Testis (tissue), 3 donors: ENCODE measurements around the gene PCDHB7. TPM values are rescaled to one million over a fixed set of nuclear protein-coding genes. Genes with fewer than 3 reads are reported as not detected.
"Not testable (repeated sequence)": the region's sequence is repeated elsewhere in the genome, so short reads cannot be mapped to it uniquely, and the experiment has no call there.

Source experiments
- DNase-seq: peaks from one replicate; pipeline ENCODE4 v3.0.0-alpha.2; 2019
- H3K27ac ChIP-seq, 2 donors: fragments of 200-600 bp; sonication (generic); one replicate each; pipeline ENCODE4 v1.5.1; 2019
- H3K27me3 ChIP-seq: fragments of 200-600 bp; sonication (generic); one replicate; pipeline ENCODE4 v1.5.1; 2019
- H3K36me3 ChIP-seq: fragments of 200-600 bp; sonication (generic); one replicate; pipeline ENCODE4 v1.5.1; 2017; ENCODE audit warnings: low read depth; ENCODE audit errors: missing control alignments
- H3K4me1 ChIP-seq: fragments of 200-600 bp; sonication (generic); one replicate; pipeline ENCODE4 v1.5.1; 2019
- H3K4me3 ChIP-seq, 2 donors: fragments of 200-600 bp; sonication (generic); one replicate each; pipeline ENCODE4 v1.5.1; 2017 to 2019
- H3K9me3 ChIP-seq: fragments of 200-600 bp; sonication (generic); one replicate; pipeline ENCODE4 v1.5.1; 2017
- CTCF ChIP-seq, 3 experiments: fragments of 450-650 bp in 2 of 3; fragments of 200-600 bp in 1 of 3; sonication (generic) in 1 of 3; IDR thresholded peaks; one replicate each; pipeline ENCODE4 v1.5.1; 2016 to 2019; ENCODE audit warnings: antibody characterized with exemption in 3 of 3, mild to moderate bottlenecking in 2 of 3, moderate library complexity in 1 of 3
- POLR2A ChIP-seq: fragments of 450-650 bp; IDR thresholded peaks from one replicate; pipeline ENCODE4 v1.6.1; 2017; ENCODE audit warnings: antibody characterized with exemption, mild to moderate bottlenecking, moderate library complexity
- WGBS, 2 donors: methylation state at CpG; one replicate each; pipeline ENCODE4 v1.1.5; 2018; 5-methylcytosine and 5-hydroxymethylcytosine counted together
- intact Hi-C: fragments of 100-400 bp; cut with DNase I; formaldehyde crosslinking; loops from one replicate; pipeline ENCODE4 v1.15.1; 2023; ENCODE audit warnings: low total_unique reads
- polyA plus RNA-seq: library from polyadenylated mRNA; stranded (reverse); fragments of 350-450 nt; fragmentation: Illumina TruSeq; extraction: RNeasy Lipid Tissue Mini Kit (QIAGEN cat#74804); gene quantifications from one replicate; pipeline ENCODE4 v1.2.3, GENCODE V29; 2014; ENCODE audit warnings: low read depth, low replicate concordance; ENCODE audit not compliant: insufficient read depth
- total RNA-seq, 2 donors: library from RNA; depleted of rRNA; stranded (reverse); fragments of >200 nt; gene quantifications; one replicate each; pipeline ENCODE4 v1.2.3, GENCODE V29; 2016

The PCDHB7 gene
- total and polyA plus RNA-seq, 3 donors from 2014 or later, result 2.6 to 3.4 (median 3.3) TPM

- Histone ChIP-seq H3K4me1 (no peaks in the 10 kb centered on the region), H3K36me3 (no peaks in the 10 kb centered on the region), H3K27me3 (no peaks in the 10 kb centered on the region), H3K27ac (no peak overlapping the region), H3K4me3 (no peak overlapping the region), H3K9me3 (no peaks in the 10 kb centered on the region)
- DNase-seq, result no peak
- TF ChIP-seq CTCF (IDR thresholded peaks at IDR 0.05), result no peak
- TF ChIP-seq POLR2A, result no peak
- WGBS, 2 donors, result 37 to 69% methylated on average over 1 of the region's 1 CpG
- intact Hi-C loops, result no loop called here
These were observed 7.9 kb downstream of the PCDHB7 start for GRCh38 chr5:141180313-141180712.

GRCh38 chr5:141182248-141182647, 9.8 kb downstream of the PCDHB7 start, which contains the start of gene PCDHB16:
TSS of gene PCDHB16 (plus strand) at chr5:141182387. CDS start at chr5:141182560, 173 bp downstream.
- 11 to 13% methylated on average over 13 of the region's 13 CpGs for WGBS, 2 donors
- H3K27me3 ChIP-seq, result no peaks in the 10 kb centered on the region
- TF ChIP-seq CTCF (IDR thresholded peaks at IDR 0.05) (peak; percentile 40 to 49 (median 46)), POLR2A (no peak)
- intact Hi-C loops, result no loop called here
- H3K9me3 ChIP-seq, result no peaks in the 10 kb centered on the region
- peak within 1 kb of the TSS; percentile 16 to 45 for H3K4me3 ChIP-seq
- no peak within 1 kb of the TSS for H3K27ac ChIP-seq
- peak; percentile 84 for DNase-seq
- H3K36me3 ChIP-seq, result no peaks in the 10 kb centered on the region
- H3K4me1 ChIP-seq, result no peaks in the 10 kb centered on the region

- DNase-seq, H3K4me3 ChIP-seq, H3K27ac ChIP-seq, H3K4me1 ChIP-seq, H3K36me3 ChIP-seq, H3K27me3 ChIP-seq, H3K9me3 ChIP-seq, intact Hi-C loops: not testable (repeated sequence)
- WGBS, 2 donors, result 28 to 35% methylated on average over 11 to 24 of the region's 69 CpGs
These were observed 11.8 kb downstream of the PCDHB7 start for GRCh38 chr5:141184117-141184855.

GRCh38 chr5:141186897-141187512, 14.6 kb downstream of the PCDHB7 start, which contains the start of gene PCDHB9:
TSS of gene PCDHB9 (plus strand) at chr5:141187161. CDS start at chr5:141187319, 158 bp downstream.
- no peaks in the 10 kb centered on the region for H3K4me1 ChIP-seq
- H3K4me3 ChIP-seq, result no peak within 1 kb of the TSS
- intact Hi-C loops, result no loop called here
- DNase-seq, result peak; percentile 83
- TF ChIP-seq POLR2A (no peak), CTCF (IDR thresholded peaks at IDR 0.05) (peak; percentile 64 to 77 (median 75))
- no peaks in the 10 kb centered on the region for H3K9me3 ChIP-seq
- H3K36me3 ChIP-seq, result no peaks in the 10 kb centered on the region
- H3K27ac ChIP-seq, result no peak within 1 kb of the TSS
- no peaks in the 10 kb centered on the region for H3K27me3 ChIP-seq
- 12 to 16% methylated on average over 9 of the region's 9 CpGs for WGBS, 2 donors

- H3K4me3 ChIP-seq, H3K27ac ChIP-seq, H3K36me3 ChIP-seq, intact Hi-C loops, H3K4me1 ChIP-seq, DNase-seq, H3K9me3 ChIP-seq, H3K27me3 ChIP-seq: not testable (repeated sequence)
- WGBS, 2 donors, result 21% methylated on average over 26 of the region's 37 CpGs; no CpG with 5 or more reads in 1 of the 2 donors
These were observed 16.2 kb downstream of the PCDHB7 start for GRCh38 chr5:141188682-141189081.

- H3K4me3 ChIP-seq, DNase-seq, intact Hi-C loops, H3K4me1 ChIP-seq, H3K36me3 ChIP-seq, H3K9me3 ChIP-seq, H3K27me3 ChIP-seq, H3K27ac ChIP-seq: not testable (repeated sequence)
- WGBS, 2 donors, result 22 to 32% methylated on average over 7 to 32 of the region's 35 CpGs
These were observed 16.7 kb downstream of the PCDHB7 start for GRCh38 chr5:141189131-141189530.
